CD4-positive, CD25-positive, alpha-beta regulatory T cell (primary cell): Measurements from ENCODE around the gene REEP3. TPM values are rescaled to one million over a fixed set of nuclear protein-coding genes. Genes with fewer than 3 reads are reported as not detected.

Experiments used
- ATAC-seq, 2 donors: fragments of 150-1000 bp; cut with Tn5 transposase; one replicate each; pipeline ENCODE4 v1.10.0; 2021; ENCODE audit warnings: low read depth in 2 of 2, moderate number of reproducible peaks in 2 of 2, moderate library complexity in 1 of 2
- DNase-seq, 3 donors: peaks; one replicate each; pipeline versions ENCODE4 v3.0.0 to v3.0.0-alpha.2; 2012 to 2022; ENCODE audit warnings: mixed read lengths in 1 of 3
- H3K27ac ChIP-seq: one replicate; pipeline ENCODE4 v1.7.0; 2013; ENCODE audit warnings: mild to moderate bottlenecking, low read length; ENCODE audit not compliant: insufficient read depth, poor library complexity, severe bottlenecking
- H3K27me3 ChIP-seq: one replicate; pipeline ENCODE4 v1.7.0; 2013; ENCODE audit warnings: low read length; ENCODE audit not compliant: control insufficient read depth, insufficient read depth
- H3K36me3 ChIP-seq: one replicate; pipeline ENCODE4 v1.7.0; 2013; ENCODE audit warnings: mild to moderate bottlenecking, low read length, moderate library complexity; ENCODE audit not compliant: control insufficient read depth, insufficient read depth
- H3K4me1 ChIP-seq: 2 replicates; pipeline ENCODE4 v1.7.0; 2013; ENCODE audit warnings: mild to moderate bottlenecking, low read length; ENCODE audit not compliant: insufficient read depth, control insufficient read depth, poor library complexity, severe bottlenecking
- H3K4me3 ChIP-seq: one replicate; pipeline ENCODE4 v1.7.0; 2013; ENCODE audit warnings: low read depth, mild to moderate bottlenecking, low read length, moderate library complexity
- H3K9me3 ChIP-seq, 2 experiments: 1 replicate in 1 of 2; 2 replicates in 1 of 2; pipeline ENCODE4 v1.7.0; 2013; ENCODE audit warnings: low read length in 2 of 2, mild to moderate bottlenecking in 1 of 2, moderate library complexity in 1 of 2; ENCODE audit not compliant: control insufficient read depth in 2 of 2
- H3K27ac Mint-ChIP-seq, 3 donors: one replicate each; pipeline ENCODE4 v1.8.0; 2020 to 2022; ENCODE audit warnings: mild to moderate bottlenecking in 3 of 3, mixed read lengths in 3 of 3, moderate library complexity in 2 of 3
- H3K27me3 Mint-ChIP-seq: one replicate; pipeline ENCODE4 v1.8.0; 2022; ENCODE audit warnings: mild to moderate bottlenecking, mixed read lengths
- H3K36me3 Mint-ChIP-seq: one replicate; pipeline ENCODE4 v1.8.0; 2020; ENCODE audit warnings: mixed read lengths
- H3K4me1 Mint-ChIP-seq, 4 donors: one replicate each; pipeline ENCODE4 v1.8.0; 2020 to 2022; ENCODE audit warnings: mixed read lengths in 4 of 4, mild to moderate bottlenecking in 1 of 4
- H3K4me3 Mint-ChIP-seq, 4 donors: one replicate each; pipeline ENCODE4 v1.8.0; 2020 to 2022; ENCODE audit warnings: mild to moderate bottlenecking in 4 of 4, mixed read lengths in 4 of 4, moderate library complexity in 3 of 4
- H3K9me3 Mint-ChIP-seq, 7 donors: one replicate each; pipeline ENCODE4 v1.8.0; 2020 to 2022; ENCODE audit warnings: mixed read lengths in 7 of 7, mild to moderate bottlenecking in 3 of 7, moderate library complexity in 2 of 7
- polyA plus RNA-seq, 4 donors: library from polyadenylated mRNA; unstranded; fragments of 300-500 nt; fragmentation: Illumina TruSeq; gene quantifications; one replicate each; pipeline ENCODE4 v1.2.3, GENCODE V29; 2021
- total RNA-seq: library from RNA; stranded (reverse); gene quantifications from one replicate; pipeline ENCODE4 v1.2.3, GENCODE V29; 2022

Gene REEP3
- total and polyA plus RNA-seq, 5 donors from 2014 or later, result 12.7 to 21.2 (median 17.6) TPM

DNA sequence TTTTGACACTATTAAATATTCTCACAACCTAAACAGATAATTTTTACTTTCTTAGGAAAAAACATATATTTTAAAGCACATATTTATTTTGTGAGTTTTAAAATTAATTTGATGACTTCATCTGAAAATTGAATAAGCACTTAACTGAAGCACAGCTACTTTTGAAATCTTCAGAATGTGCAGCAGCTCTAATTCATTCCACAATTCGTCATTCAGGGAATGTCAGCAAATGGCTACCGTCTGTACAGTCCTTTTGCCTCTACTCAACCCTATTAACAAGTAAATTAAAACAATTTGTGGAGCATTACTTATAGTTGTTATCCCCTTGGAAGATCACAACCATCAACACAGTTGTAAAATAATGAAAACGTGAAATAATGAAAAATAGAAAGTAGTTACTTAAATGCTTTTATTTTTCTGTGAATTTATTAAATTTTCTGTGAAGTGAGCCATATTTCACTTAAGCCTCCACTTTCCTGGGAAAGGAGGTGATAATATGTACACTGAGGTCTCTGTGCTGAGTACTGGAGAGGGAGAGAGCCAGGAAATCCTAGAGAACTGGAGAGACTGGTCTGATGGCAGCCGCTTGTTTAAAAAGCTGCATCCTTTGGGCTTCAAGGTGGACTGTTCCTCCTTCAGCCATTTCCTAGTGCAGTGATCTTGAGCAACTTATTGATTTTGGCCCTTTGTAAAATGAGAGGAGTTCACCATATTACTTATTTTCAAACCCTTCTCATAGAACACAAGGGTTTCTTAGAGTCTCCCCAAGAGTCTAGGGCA lies 70.6 kb downstream of the REEP3 start:
- no peaks in the 10 kb centered on the region for H3K9me3 ChIP-seq
- no peak overlapping the region for H3K4me3 ChIP-seq
- H3K36me3 ChIP-seq, result peaks cover 9% of the 10 kb centered on the region
- no peaks in the 10 kb centered on the region for H3K9me3 Mint-ChIP-seq
- DNase-seq (no peak), ATAC-seq (no peak)
- peaks cover 27% of the 10 kb centered on the region for H3K36me3 Mint-ChIP-seq
- no peaks in the 10 kb centered on the region for H3K27me3 ChIP-seq
- no peak overlapping the region for H3K27ac ChIP-seq
- H3K4me3 Mint-ChIP-seq, result no peak overlapping the region
- H3K4me1 ChIP-seq, result no peaks in the 10 kb centered on the region
- H3K27ac Mint-ChIP-seq, result no peak overlapping the region
- H3K27me3 Mint-ChIP-seq, result no peaks in the 10 kb centered on the region
- H3K4me1 Mint-ChIP-seq, result peaks cover 0 to 11% (median 4%) of the 10 kb centered on the region in 4 donors

DNA sequence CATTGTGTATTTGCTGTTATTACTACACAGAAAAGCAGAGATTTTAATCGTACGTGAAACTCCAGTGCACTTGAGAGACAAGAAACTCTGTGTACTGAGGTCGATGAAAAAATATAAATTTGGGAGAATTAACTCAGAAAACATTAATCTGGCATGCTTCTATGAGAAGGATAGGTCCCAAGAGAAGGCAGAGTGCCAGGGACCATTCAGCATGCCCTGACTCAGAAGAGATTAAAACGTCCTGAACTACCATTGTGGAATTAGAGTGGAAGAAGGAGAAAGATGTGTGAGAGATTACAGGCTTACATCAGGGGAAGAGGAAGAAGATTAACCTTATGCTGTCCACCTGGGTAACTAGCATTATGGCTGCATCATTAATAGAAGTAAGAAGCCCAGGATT lies 72.4 kb downstream of the REEP3 start:
- Mint-ChIP-seq H3K27ac (no peak overlapping the region), H3K9me3 (no peaks in the 10 kb centered on the region)

DNA sequence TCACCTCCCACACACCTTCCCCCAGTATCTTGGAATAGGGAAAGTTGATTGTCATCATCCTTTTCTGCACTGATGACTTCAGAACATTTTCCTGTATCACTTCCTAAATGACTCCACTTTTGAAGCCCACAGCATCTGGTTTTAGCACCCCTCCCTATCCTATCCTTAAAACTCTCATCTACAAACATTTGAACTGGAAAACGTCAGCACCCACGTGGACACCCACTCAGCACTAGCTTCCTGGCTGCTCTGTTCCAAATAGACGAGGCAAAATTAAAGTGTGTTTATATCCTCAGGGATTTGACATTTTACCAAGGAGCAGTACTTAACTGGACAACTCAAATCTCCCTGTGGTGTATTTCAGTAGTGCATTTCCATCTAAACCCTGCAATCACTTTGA lies 73.9 kb downstream of the REEP3 start:
- H3K27me3 ChIP-seq, result no peaks in the 10 kb centered on the region
- H3K4me3 ChIP-seq, result no peak overlapping the region
- peaks cover 18% of the 10 kb centered on the region for H3K36me3 ChIP-seq
- no peaks in the 10 kb centered on the region for H3K9me3 Mint-ChIP-seq
- H3K4me1 Mint-ChIP-seq, result peaks cover 0 to 6% (median 3%) of the 10 kb centered on the region in 4 donors
- H3K27ac ChIP-seq, result no peak overlapping the region
- no peaks in the 10 kb centered on the region for H3K9me3 ChIP-seq
- ATAC-seq (no peak), DNase-seq (no peak)
- no peaks in the 10 kb centered on the region for H3K27me3 Mint-ChIP-seq
- no peaks in the 10 kb centered on the region for H3K4me1 ChIP-seq
- no peak overlapping the region for H3K4me3 Mint-ChIP-seq
- no peak overlapping the region for H3K27ac Mint-ChIP-seq
- peaks cover 35% of the 10 kb centered on the region for H3K36me3 Mint-ChIP-seq

More for the DNA sequence above, 72.4 kb downstream of the REEP3 start:
- DNase-seq (no peak), ATAC-seq (no peak)
- Mint-ChIP-seq H3K4me3 (no peak overlapping the region), H3K36me3 (peaks cover 37% of the 10 kb centered on the region), H3K4me1 (peaks cover 0 to 11% (median 4%) of the 10 kb centered on the region in 4 donors), H3K27me3 (no peaks in the 10 kb centered on the region)
- no peaks in the 10 kb centered on the region for H3K4me1 ChIP-seq
- H3K36me3 ChIP-seq, result peaks cover 18% of the 10 kb centered on the region
- H3K9me3 ChIP-seq, result no peaks in the 10 kb centered on the region
- H3K4me3 ChIP-seq, result no peak overlapping the region
- no peak overlapping the region for H3K27ac ChIP-seq
- no peaks in the 10 kb centered on the region for H3K27me3 ChIP-seq

DNA sequence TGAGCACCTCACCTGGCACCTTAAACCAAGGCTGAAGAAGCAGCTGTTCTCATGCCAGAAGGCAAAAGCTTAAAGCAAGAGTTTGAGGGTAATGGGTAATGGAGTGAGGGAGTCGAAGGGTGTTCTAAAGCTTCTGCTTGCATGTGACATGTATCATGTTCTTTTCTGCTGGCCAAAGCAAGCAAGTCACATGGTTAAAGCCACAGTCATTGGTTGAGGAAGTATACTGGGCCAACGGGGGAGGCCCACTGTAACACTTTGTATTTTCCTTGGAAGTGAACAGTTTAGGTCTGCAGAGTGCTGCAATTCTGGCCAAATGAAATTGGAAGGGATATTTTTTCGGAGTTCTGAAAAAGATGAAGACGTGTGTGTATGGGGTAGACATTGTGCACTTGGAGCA lies 75.7 kb downstream of the REEP3 start:
- H3K9me3 Mint-ChIP-seq, result no peaks in the 10 kb centered on the region
- peaks cover 20% of the 10 kb centered on the region for H3K36me3 ChIP-seq
- H3K27ac ChIP-seq, result no peak overlapping the region
- H3K36me3 Mint-ChIP-seq, result peaks cover 36% of the 10 kb centered on the region
- no peak overlapping the region for H3K4me3 ChIP-seq
- no peaks in the 10 kb centered on the region for H3K27me3 ChIP-seq
- H3K27me3 Mint-ChIP-seq, result no peaks in the 10 kb centered on the region
- ATAC-seq (no peak), DNase-seq (no peak)
- H3K4me1 Mint-ChIP-seq, result peaks cover 0 to 6% (median 3%) of the 10 kb centered on the region in 4 donors
- no peak overlapping the region for H3K27ac Mint-ChIP-seq
- no peak overlapping the region for H3K4me3 Mint-ChIP-seq
- H3K9me3 ChIP-seq, result no peaks in the 10 kb centered on the region
- H3K4me1 ChIP-seq, result no peaks in the 10 kb centered on the region

DNA sequence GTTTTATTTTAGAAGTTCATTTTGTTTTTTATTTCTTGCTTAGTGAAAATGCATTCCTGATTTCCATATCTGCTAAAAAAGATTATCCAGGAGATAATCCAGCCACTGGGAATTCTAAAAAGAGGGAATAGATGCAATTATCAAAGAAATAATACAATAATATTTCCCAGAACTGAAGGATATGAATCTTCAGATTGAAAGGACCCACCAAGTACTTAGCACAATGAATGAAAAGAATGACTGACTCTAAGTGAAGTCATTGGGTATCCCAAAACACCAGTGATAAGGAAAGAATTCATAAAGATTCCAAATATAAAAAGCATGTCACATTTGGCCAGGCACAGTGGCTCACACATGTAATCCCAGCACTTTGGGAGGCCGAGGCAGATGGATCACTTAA lies 79.3 kb downstream of the REEP3 start:
- peaks cover 0 to 3% (median 0%) of the 10 kb centered on the region in 4 donors for H3K4me1 Mint-ChIP-seq
- no peak overlapping the region for H3K27ac Mint-ChIP-seq
- DNase-seq (no peak), ATAC-seq (no peak)
- peaks cover 27% of the 10 kb centered on the region for H3K36me3 Mint-ChIP-seq
- peaks cover 20% of the 10 kb centered on the region for H3K36me3 ChIP-seq
- no peaks in the 10 kb centered on the region for H3K27me3 Mint-ChIP-seq
- H3K4me3 Mint-ChIP-seq, result no peak overlapping the region
- no peaks in the 10 kb centered on the region for H3K9me3 ChIP-seq
- H3K27me3 ChIP-seq, result no peaks in the 10 kb centered on the region
- H3K9me3 Mint-ChIP-seq, result no peaks in the 10 kb centered on the region
- H3K4me3 ChIP-seq, result no peak overlapping the region
- no peak overlapping the region for H3K27ac ChIP-seq
- no peaks in the 10 kb centered on the region for H3K4me1 ChIP-seq

DNA sequence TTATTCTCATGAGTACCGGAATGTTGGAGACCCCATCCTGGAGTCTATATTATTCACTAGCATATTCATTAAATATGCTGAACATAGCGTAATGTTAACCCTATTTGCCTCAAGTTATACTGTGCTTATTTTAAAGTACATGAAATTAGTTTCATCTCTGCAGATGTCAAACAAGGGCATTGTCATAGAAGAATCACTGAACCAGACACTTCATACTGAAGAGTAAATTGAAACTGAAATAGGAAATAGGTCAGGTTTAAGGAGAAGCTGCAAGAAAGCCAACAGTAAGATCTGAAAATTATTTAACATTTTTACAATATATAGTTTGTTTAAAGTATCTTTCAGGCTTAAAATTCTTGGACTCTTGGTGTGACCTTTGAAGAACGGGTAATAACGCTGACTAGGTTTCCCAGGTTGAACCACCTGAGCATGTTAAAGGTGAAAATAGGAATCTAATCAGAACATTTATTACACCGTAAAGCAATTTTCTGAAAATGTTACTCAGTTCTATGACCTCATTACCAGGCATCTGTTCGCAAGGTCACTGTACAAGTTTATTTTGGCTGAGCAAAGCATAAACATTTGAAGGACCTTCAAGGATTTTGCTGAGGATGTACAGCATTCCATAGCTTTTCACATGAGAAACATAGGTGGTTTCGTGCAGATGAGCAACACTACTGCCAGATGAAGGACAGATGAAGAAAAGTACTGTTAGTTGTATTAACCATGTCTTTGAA lies 82.7 kb downstream of the REEP3 start:
- no peak for DNase-seq
- Histone ChIP-seq H3K9me3 (no peaks in the 10 kb centered on the region), H3K4me3 (no peak overlapping the region), H3K27me3 (no peaks in the 10 kb centered on the region), H3K4me1 (no peaks in the 10 kb centered on the region), H3K36me3 (peaks cover 2% of the 10 kb centered on the region), H3K27ac (no peak overlapping the region)
- H3K4me3 Mint-ChIP-seq, result no peak overlapping the region
- ATAC-seq, result no peak
- no peak overlapping the region for H3K27ac Mint-ChIP-seq
- H3K27me3 Mint-ChIP-seq, result no peaks in the 10 kb centered on the region
- H3K9me3 Mint-ChIP-seq, result no peaks in the 10 kb centered on the region
- peaks cover 0 to 8% (median 3%) of the 10 kb centered on the region in 4 donors for H3K4me1 Mint-ChIP-seq
- peaks cover 11% of the 10 kb centered on the region for H3K36me3 Mint-ChIP-seq

DNA sequence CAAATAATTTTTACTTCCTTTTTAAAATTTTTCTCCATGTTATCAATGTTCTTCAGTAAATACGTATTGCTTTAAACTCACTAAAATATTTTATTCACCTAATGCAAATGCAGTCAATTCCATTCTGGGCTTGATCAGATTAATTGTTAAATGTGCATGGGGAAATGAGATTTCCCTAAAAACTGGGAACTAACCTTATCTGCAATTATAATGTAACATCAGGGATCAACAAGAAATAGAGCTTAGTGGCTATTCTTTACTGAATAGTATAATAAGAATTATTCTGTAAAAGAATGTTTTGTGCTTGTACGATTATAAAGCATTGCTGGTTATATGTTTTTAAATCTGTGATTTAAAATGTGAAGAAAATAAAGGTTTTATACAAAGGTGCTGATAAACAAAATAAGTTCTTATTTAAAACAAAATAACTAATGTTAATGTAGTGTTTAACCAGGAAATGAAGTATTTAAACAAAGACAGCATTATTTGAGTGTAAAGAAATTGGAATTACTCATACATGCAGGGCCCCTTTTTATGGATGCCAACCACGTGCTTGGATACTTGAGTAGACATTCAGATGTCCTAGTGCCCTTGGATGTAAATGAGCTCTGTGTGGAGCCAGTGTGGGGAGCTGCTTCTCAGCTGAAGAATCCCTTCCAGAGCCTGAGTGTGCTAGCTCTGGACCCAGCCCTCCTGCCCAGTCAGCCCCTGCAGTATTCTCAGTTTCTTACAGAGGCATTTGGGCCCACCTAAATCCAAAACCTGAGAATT lies 84.2 kb downstream of the REEP3 start:
- Histone ChIP-seq H3K4me1 (no peaks in the 10 kb centered on the region), H3K27ac (no peak overlapping the region), H3K36me3 (peaks cover 2% of the 10 kb centered on the region), H3K4me3 (no peak overlapping the region), H3K9me3 (no peaks in the 10 kb centered on the region), H3K27me3 (no peaks in the 10 kb centered on the region)
- Mint-ChIP-seq H3K27me3 (no peaks in the 10 kb centered on the region), H3K4me1 (peaks cover 0 to 8% (median 3%) of the 10 kb centered on the region in 4 donors), H3K27ac (no peak overlapping the region), H3K4me3 (no peak overlapping the region), H3K9me3 (no peaks in the 10 kb centered on the region), H3K36me3 (peaks cover 11% of the 10 kb centered on the region)
- DNase-seq (no peak), ATAC-seq (no peak)
